ENCODE measurements around the gene ABCB6. TPM values are rescaled to one million over a fixed set of nuclear protein-coding genes. Genes with fewer than 3 reads are reported as not detected.

The ABCB6 gene
- total and polyA plus RNA-seq, 2 of the 8 experiments (the other 6 are each of a cell fraction or from before 2014, with no cell fraction given), result 44.9 to 50.6 TPM

- no peak within 1 kb of the TSS for H2AK5ac ChIP-seq (ENCODE audit: low read depth, low read length)
- WGBS, 2 experiments (ENCODE audit: extremely low coverage in 1 of 2, insufficient coverage in 1 of 2, insufficient read length in 1 of 2, insufficient replicate concordance in 2 of 2, low coverage in 1 of 2, low lambda C conversion rate in 2 of 2, missing lambda C conversion rate in 1 of 2), result 84% methylated on average over 10 of the region's 10 CpGs; no CpG with 5 or more reads in 1 of the 2 experiments
- no peak within 1 kb of the TSS for H3K56ac ChIP-seq (replicated peaks; ENCODE audit: insufficient read length, low read depth, low read length)
- no peak within 1 kb of the TSS; the same call in 1 of the 2 replicates for H4K8ac ChIP-seq (ENCODE audit: extremely low read depth, insufficient read depth, low read length)
- H4K20me1 ChIP-seq (replicated peaks in 1 of 2; ENCODE audit: control insufficient read depth in 1 of 2, insufficient read depth in 2 of 2, low read length in 2 of 2), result peaks cover 0 to 4% of the 10 kb centered on the region in 2 experiments
- FAIRE-seq, result no peak
- H3K18ac ChIP-seq (ENCODE audit: extremely low read depth, low read length), result no peak within 1 kb of the TSS
- H2AFZ ChIP-seq (ENCODE audit: low read length), result no peak within 1 kb of the TSS
- CTCF ChIA-PET (ENCODE audit: partially characterized antibody), result interaction anchor here (0.7 to 8.3 kb wide), 20 partner anchors 11 to 318 kb away, joined by 3 to 71 read pairs (median 4); partner anchors contain the start of genes ANKZF1, ATG9A and NHEJ1
- H3K9me3 ChIP-seq (ENCODE audit: insufficient read depth in 2 of 2, low read depth in 1 of 2, low read length in 1 of 2), result no peaks in the 10 kb centered on the region
- H3K4ac ChIP-seq (replicated peaks; ENCODE audit: insufficient read length, low read depth, low read length), result no peak within 1 kb of the TSS
- DNase-seq (ENCODE audit: low read depth in 1 of 2, low spot score in 2 of 2), result no peak
- H2BK12ac ChIP-seq (ENCODE audit: low read depth, low read length), result no peak within 1 kb of the TSS
- peaks cover 0 to 7% (median 3%) of the 10 kb centered on the region in 4 experiments; a peak in 2 of 8 replicates for H3K36me3 ChIP-seq (ENCODE audit: control insufficient read depth in 2 of 4, insufficient read depth in 4 of 4, low read length in 3 of 4)
- no peaks in the 10 kb centered on the region for H3K27me3 ChIP-seq (replicated peaks in 1 of 4; ENCODE audit: control insufficient read depth in 3 of 4, extremely low read depth in 1 of 4, insufficient read depth in 3 of 4, low read length in 3 of 4)
- H3K27ac ChIP-seq (ENCODE audit: low read depth, low read length), result no peak within 1 kb of the TSS
- H4K91ac ChIP-seq (replicated peaks; ENCODE audit: insufficient read length, low read length), result no peak within 1 kb of the TSS
- no peak within 1 kb of the TSS for H3K9ac ChIP-seq (replicated peaks in 1 of 4; ENCODE audit: extremely low read depth in 1 of 4, low read depth in 3 of 4, low read length in 3 of 4)
- no peak within 1 kb of the TSS for H2BK15ac ChIP-seq (ENCODE audit: low read length)
- no peak within 1 kb of the TSS for H3K4me2 ChIP-seq (ENCODE audit: insufficient read depth in 1 of 2, low read depth in 2 of 2, low read length in 2 of 2)
- no peak within 1 kb of the TSS for H4K5ac ChIP-seq (ENCODE audit: insufficient read length, low read depth, low read length)
- H3K79me1 ChIP-seq (ENCODE audit: low read depth, low read length), result no peaks in the 10 kb centered on the region; the same call in 1 of the 2 replicates
- POLR2A ChIA-PET (ENCODE audit: partially characterized antibody), result interaction anchor here (1.0 to 2.2 kb wide), 2 partner anchors 36 to 80 kb away, joined by 3 to 7 read pairs; partner anchors contain the start of gene ZFAND2B
- H2BK120ac ChIP-seq (replicated peaks; ENCODE audit: low read depth, low read length), result no peak within 1 kb of the TSS
- H3K23me2 ChIP-seq (ENCODE audit: low read depth, low read length), result no peaks in the 10 kb centered on the region
- H3K23ac ChIP-seq (ENCODE audit: insufficient read length), result no peak within 1 kb of the TSS
- H2BK5ac ChIP-seq (ENCODE audit: low read depth, low read length), result no peak within 1 kb of the TSS
- no peak within 1 kb of the TSS for H3K14ac ChIP-seq (ENCODE audit: insufficient read length)
- H3K79me2 ChIP-seq (ENCODE audit: control insufficient read depth in 1 of 2, insufficient read depth in 2 of 2, low read length in 2 of 2), result no peaks in the 10 kb centered on the region
- no peaks in the 10 kb centered on the region for H3K4me1 ChIP-seq (replicated peaks in 1 of 4; ENCODE audit: control insufficient read depth in 3 of 4, insufficient read depth in 4 of 4, low read length in 3 of 4)
- no peak within 1 kb of the TSS for H3K4me3 ChIP-seq (ENCODE audit: extremely low read depth in 1 of 4, insufficient read depth in 2 of 4, low read depth in 3 of 4, low read length in 4 of 4)
- no peak within 1 kb of the TSS for H2BK20ac ChIP-seq (ENCODE audit: low read length)
- TF ChIP-seq HDAC6 (IDR thresholded peaks at IDR 0.05; ENCODE audit: low read depth, low read length), result no peak
- TF ChIP-seq SP1 (IDR thresholded peaks at IDR 0.05; ENCODE audit: low read depth, low read length), result no peak
- TF ChIP-seq TAF7 (optimal IDR thresholded peaks at IDR 0.05; ENCODE audit: borderline replicate concordance, low read depth, low read length), result no peak
- TF ChIP-seq KDM1A (IDR thresholded peaks at IDR 0.05; ENCODE audit: borderline replicate concordance, low read length), result no peak
- TF ChIP-seq CHD2 (IDR thresholded peaks at IDR 0.05; ENCODE audit: low read length), result no peak
- no peak for TF ChIP-seq BACH1 (IDR thresholded peaks at IDR 0.05; ENCODE audit: low read length)
- no peak for TF ChIP-seq CEBPB (IDR thresholded peaks at IDR 0.05; ENCODE audit: low read depth, low read length)
- no peak for TF ChIP-seq POLR2AphosphoS5 (IDR thresholded peaks at IDR 0.05; ENCODE audit: low read depth, low read length)
- TF ChIP-seq ATF3 (IDR thresholded peaks at IDR 0.05; ENCODE audit: insufficient read depth, low read depth, low read length), result no peak
- no peak for TF ChIP-seq RAD21 (IDR thresholded peaks at IDR 0.05 in 1 of 2, conservative IDR thresholded peaks at IDR 0.05 in 1 of 2; ENCODE audit: low read depth in 2 of 2, low read length in 2 of 2)
- no peak for TF ChIP-seq FOSL1 (IDR thresholded peaks at IDR 0.05; ENCODE audit: insufficient read depth, low read depth, low read length)
- TF ChIP-seq JUN (IDR thresholded peaks at IDR 0.05; ENCODE audit: low read depth, low read length), result no peak
Measured at GRCh38 chr2:219169930-219170654, 48.7 kb downstream of the ABCB6 start, which contains the start of gene SLC23A3. SLC23A3 (minus strand) TSS chr2:219170029; CDS start chr2:219169984, 45 bp downstream.

All from H1 (cell line).